H1 (cell line): ENCODE results near the gene NANP. TPM values are rescaled to one million over a fixed set of nuclear protein-coding genes. Genes with fewer than 3 reads are reported as not detected.

ENCODE experiments used
- CTCF ChIA-PET: fragments of 300-600 bp; sonication (Branson Sonifier 250); formaldehyde crosslinking; loops from one replicate; lab custom pipeline; 2021; ENCODE audit not compliant: partially characterized antibody; lab: Charles Lee
- POLR2A ChIA-PET: fragments of 300-600 bp; sonication (Branson Sonifier 250); formaldehyde crosslinking; loops from one replicate; lab custom pipeline; 2021; ENCODE audit warnings: inconsistent platforms; ENCODE audit not compliant: partially characterized antibody; lab: Charles Lee
- DNase-seq, 2 experiments: peaks; one replicate each; pipeline versions ENCODE4 v3.0.0 to v3.0.0-alpha.2; 2010 to 2022; ENCODE audit warnings: low spot score in 2 of 2, low read depth in 1 of 2, mixed read lengths in 1 of 2
- FAIRE-seq: peaks from 2 replicates; lab custom pipeline; 2011; peaks lifted over from hg19 to GRCh38; lab: Jason Lieb, UNC
- H2AFZ ChIP-seq: 2 replicates; pipeline ENCODE4 v1.8.1; 2012; ENCODE audit warnings: low read length, inconsistent platforms
- H2AK5ac ChIP-seq: 2 replicates; pipeline ENCODE4 v1.6.1; 2013; ENCODE audit warnings: low read depth, low read length
- H2BK120ac ChIP-seq: replicated peaks from 2 replicates; pipeline ENCODE3; 2013; ENCODE audit warnings: low read depth, low read length, inconsistent platforms
- H2BK12ac ChIP-seq: 2 replicates; pipeline ENCODE4 v1.6.1; 2013; ENCODE audit warnings: low read depth, low read length
- H2BK15ac ChIP-seq: 2 replicates; pipeline ENCODE4 v1.6.1; 2013; ENCODE audit warnings: low read length
- H2BK20ac ChIP-seq: 2 replicates; pipeline ENCODE4 v1.6.1; 2013; ENCODE audit warnings: low read length
- H2BK5ac ChIP-seq: 2 replicates; pipeline ENCODE4 v1.6.1; 2013; ENCODE audit warnings: low read depth, low read length
- H3K14ac ChIP-seq: 2 replicates; pipeline ENCODE4 v1.6.1; 2013; ENCODE audit warnings: inconsistent platforms; ENCODE audit not compliant: insufficient read length
- H3K18ac ChIP-seq: 2 replicates; pipeline ENCODE4 v1.6.1; 2013; ENCODE audit warnings: low read length; ENCODE audit errors: extremely low read depth
- H3K23ac ChIP-seq: 2 replicates; pipeline ENCODE4 v1.6.1; 2013; ENCODE audit warnings: inconsistent platforms; ENCODE audit not compliant: insufficient read length
- H3K23me2 ChIP-seq: 2 replicates; pipeline ENCODE4 v1.6.1; 2013; ENCODE audit warnings: low read depth, low read length
- H3K27ac ChIP-seq: 2 replicates; pipeline ENCODE4 v1.6.1; 2011; ENCODE audit warnings: low read depth, low read length, inconsistent platforms
- H3K27me3 ChIP-seq, 4 experiments: replicated peaks in 1 of 4; 1 replicate in 1 of 4; 2 replicates in 3 of 4; pipeline versions ENCODE4 v1.6.1 to v1.8.1; 2011 to 2013; ENCODE audit warnings: low read length in 3 of 4, mild to moderate bottlenecking in 3 of 4, inconsistent platforms in 2 of 4, mixed read lengths in 2 of 4, moderate library complexity in 1 of 4; ENCODE audit not compliant: control insufficient read depth in 3 of 4, insufficient read depth in 3 of 4; ENCODE audit errors: extremely low read depth in 1 of 4
- H3K36me3 ChIP-seq, 4 experiments: 2 replicates each; pipeline versions ENCODE4 v1.6.1 to v1.8.1; 2011 to 2013; ENCODE audit warnings: mild to moderate bottlenecking in 4 of 4, low read length in 3 of 4, moderate library complexity in 2 of 4, control low read depth in 1 of 4, inconsistent platforms in 1 of 4; ENCODE audit not compliant: insufficient read depth in 4 of 4, control insufficient read depth in 2 of 4
- H3K4ac ChIP-seq: replicated peaks from 2 replicates; pipeline ENCODE3; 2013; ENCODE audit warnings: low read length, low read depth, mixed read lengths, inconsistent platforms; ENCODE audit not compliant: insufficient read length
- H3K4me1 ChIP-seq, 4 experiments: replicated peaks in 1 of 4; 1 replicate in 1 of 4; 2 replicates in 3 of 4; pipeline versions ENCODE4 v1.6.1 to v1.8.1; 2011 to 2013; ENCODE audit warnings: low read length in 3 of 4, inconsistent platforms in 2 of 4, mixed read lengths in 1 of 4; ENCODE audit not compliant: insufficient read depth in 4 of 4, control insufficient read depth in 3 of 4
- H3K4me2 ChIP-seq, 2 experiments: 2 replicates each; pipeline versions ENCODE4 v1.6.1 to v1.8.1; 2011 to 2013; ENCODE audit warnings: low read depth in 2 of 2, low read length in 2 of 2, control low read depth in 1 of 2, inconsistent platforms in 1 of 2, mild to moderate bottlenecking in 1 of 2; ENCODE audit not compliant: insufficient read depth in 1 of 2
- H3K4me3 ChIP-seq, 4 experiments: fragments of 200-600, 300-600 bp in 1 of 4; sonication (generic), shearing (Covaris generic), sonication (Bioruptor Twin) in 1 of 4; 2 replicates each; pipeline versions ENCODE4 v1.5.1 to v1.8.1; 2011 to 2016; ENCODE audit warnings: low read length in 4 of 4, low read depth in 3 of 4, control low read depth in 2 of 4, inconsistent platforms in 2 of 4, mild to moderate bottlenecking in 2 of 4, mixed read lengths in 1 of 4, moderate library complexity in 1 of 4; ENCODE audit not compliant: insufficient read depth in 2 of 4; ENCODE audit errors: extremely low read depth in 1 of 4
- H3K56ac ChIP-seq: replicated peaks from 2 replicates; pipeline ENCODE3; 2013; ENCODE audit warnings: low read depth, mild to moderate bottlenecking, mixed read lengths, low read length, inconsistent platforms; ENCODE audit not compliant: insufficient read length
- H3K79me1 ChIP-seq: 2 replicates; pipeline ENCODE4 v1.6.1; 2013; ENCODE audit warnings: low read depth, low read length, control low read depth
- H3K79me2 ChIP-seq, 2 experiments: 2 replicates each; pipeline versions ENCODE4 v1.6.1 to v1.8.1; 2012 to 2013; ENCODE audit warnings: low read length in 2 of 2, mild to moderate bottlenecking in 2 of 2, inconsistent platforms in 1 of 2; ENCODE audit not compliant: insufficient read depth in 2 of 2, control insufficient read depth in 1 of 2
- H3K9ac ChIP-seq, 4 experiments: replicated peaks in 1 of 4; 1 replicate in 1 of 4; 2 replicates in 3 of 4; pipeline versions ENCODE4 v1.6.1 to v1.8.1; 2011 to 2013; ENCODE audit warnings: low read depth in 3 of 4, low read length in 3 of 4, control low read depth in 2 of 4, mild to moderate bottlenecking in 2 of 4, moderate library complexity in 2 of 4, inconsistent platforms in 1 of 4; ENCODE audit errors: extremely low read depth in 1 of 4
- H3K9me3 ChIP-seq, 2 experiments: 2 replicates each; pipeline versions ENCODE4 v1.6.1 to v1.8.1; 2012 to 2013; ENCODE audit warnings: mild to moderate bottlenecking in 2 of 2, moderate library complexity in 2 of 2, control low read depth in 1 of 2, inconsistent platforms in 1 of 2, low read depth in 1 of 2, low read length in 1 of 2, mixed read lengths in 1 of 2; ENCODE audit not compliant: insufficient read depth in 2 of 2
- H4K20me1 ChIP-seq, 2 experiments: replicated peaks in 1 of 2; 2 replicates each; pipeline versions ENCODE3 to v1.8.1; 2011 to 2013; ENCODE audit warnings: inconsistent platforms in 2 of 2, low read length in 2 of 2, mild to moderate bottlenecking in 1 of 2; ENCODE audit not compliant: insufficient read depth in 2 of 2, control insufficient read depth in 1 of 2
- H4K5ac ChIP-seq: 2 replicates; pipeline ENCODE4 v1.6.1; 2013; ENCODE audit warnings: low read length, low read depth, mixed read lengths, inconsistent platforms; ENCODE audit not compliant: insufficient read length
- H4K8ac ChIP-seq: 2 replicates; pipeline ENCODE4 v1.8.0; 2013; ENCODE audit warnings: mild to moderate bottlenecking, moderate library complexity, low read length, inconsistent platforms; ENCODE audit not compliant: insufficient read depth; ENCODE audit errors: extremely low read depth
- H4K91ac ChIP-seq: replicated peaks from 2 replicates; pipeline ENCODE3; 2013; ENCODE audit warnings: low read length, mixed read lengths, inconsistent platforms; ENCODE audit not compliant: insufficient read length
- EP300 ChIP-seq, 2 experiments: IDR thresholded peaks; 1 replicate in 1 of 2; 2 replicates in 1 of 2; pipeline ENCODE4 v1.6.1; 2011 to 2012; ENCODE audit warnings: low read depth in 2 of 2, low read length in 2 of 2, mild to moderate bottlenecking in 2 of 2, borderline replicate concordance in 1 of 2, inconsistent platforms in 1 of 2, moderate library complexity in 1 of 2
- JUND ChIP-seq: IDR thresholded peaks from 2 replicates; pipeline ENCODE4 v1.6.1; 2011; ENCODE audit warnings: mild to moderate bottlenecking, improper control_type of control experiment, low read length
- POLR2AphosphoS5 ChIP-seq: IDR thresholded peaks from 2 replicates; pipeline ENCODE4 v1.6.1; 2011; ENCODE audit warnings: low read depth, low read length
- SIRT6 ChIP-seq: IDR thresholded peaks from one replicate; pipeline ENCODE4 v1.7.1; 2012; ENCODE audit warnings: low read length, inconsistent platforms
- SRF ChIP-seq: IDR thresholded peaks from 2 replicates; pipeline ENCODE4 v1.6.1; 2011; ENCODE audit warnings: mild to moderate bottlenecking, low read depth, low read length, moderate library complexity
- TAF7 ChIP-seq: optimal IDR thresholded peaks from 2 replicates; pipeline ENCODE3; 2011; ENCODE audit warnings: low read depth, mild to moderate bottlenecking, inconsistent platforms, low read length, moderate library complexity, borderline replicate concordance
- USF2 ChIP-seq: IDR thresholded peaks from 2 replicates; pipeline ENCODE4 v1.6.1; 2011; ENCODE audit warnings: low read length, improper control_type of control experiment
- WGBS, 2 experiments: shearing (Covaris generic) in 1 of 2; methylation state at CpG; one replicate each; pipeline versions ENCODE4 v1.1.6 to v1.1.7; 2013 to 2015; ENCODE audit warnings: low lambda C conversion rate in 2 of 2, mixed read lengths in 2 of 2, inconsistent platforms in 1 of 2, low coverage in 1 of 2, missing lambda C conversion rate in 1 of 2; ENCODE audit not compliant: insufficient replicate concordance in 2 of 2, insufficient coverage in 1 of 2, insufficient read length in 1 of 2; ENCODE audit errors: extremely low coverage in 1 of 2, missing lambda C conversion rate in 1 of 2; 5-methylcytosine and 5-hydroxymethylcytosine counted together
- polyA plus RNA-seq, 7 experiments: library from polyadenylated mRNA; depleted of rRNA in 3 of 7; stranded (reverse) in 5 of 7; unstranded in 2 of 7; fragments of >200 nt in 5 of 7; fragments of 200-250 nt in 2 of 7; gene quantifications; 1 replicate in 5 of 7; 2 replicates in 1 of 7; 4 replicates in 1 of 7; pipeline versions ENCODE4 v1.2.1 to v1.2.3, GENCODE V29; 2011 to 2013; ENCODE audit warnings: missing spikeins in 2 of 7, mixed read lengths in 2 of 7
- total RNA-seq: library from RNA; stranded (reverse); fragmentation: NEBNext Ultra II Directional; extraction: Animal tissue kit (Norgen Biotek cat#: 25700); gene quantifications from 2 replicates; pipeline ENCODE4 v1.2.1, GENCODE V29; 2021

The NANP gene
- total and polyA plus RNA-seq, 2 of the 8 experiments (the other 6 are each of a cell fraction or from before 2014, with no cell fraction given) = 3.8 to 6.2 TPM

GRCh38 chr20:25576783-25577530, 46.9 kb downstream of the NANP start:
- H3K27me3 ChIP-seq = no peaks in the 10 kb centered on the region
- no peaks in the 10 kb centered on the region; a peak in 1 of 8 replicates for H3K36me3 ChIP-seq
- ChIA-PET CTCF (interaction anchor here (1.0 to 1.9 kb wide), 5 partner anchors 11 to 107 kb away, joined by 3 to 7 read pairs (median 4); no protein-coding TSS in a partner anchor), POLR2A (interaction anchor here (1.0 to 1.5 kb wide), 3 partner anchors 8 to 37 kb away, joined by 3 to 4 read pairs (median 4); partner anchors contain the start of gene NINL)
- no peak overlapping the region for H3K23ac ChIP-seq
- WGBS, 2 experiments = 90% methylated on average over 16 of the region's 16 CpGs; no CpG with 5 or more reads in 1 of the 2 experiments
- H4K91ac ChIP-seq = no peak overlapping the region
- H2BK20ac ChIP-seq = no peak overlapping the region
- no peak overlapping the region for H2AK5ac ChIP-seq
- no peaks in the 10 kb centered on the region for H3K9me3 ChIP-seq
- no peaks in the 10 kb centered on the region for H3K23me2 ChIP-seq
- H3K9ac ChIP-seq = no peak overlapping the region
- no peak overlapping the region for H2AFZ ChIP-seq
- H2BK5ac ChIP-seq = no peak overlapping the region
- H4K20me1 ChIP-seq = peaks cover 3 to 34% of the 10 kb centered on the region in 2 experiments
- no peak overlapping the region for H2BK15ac ChIP-seq
- DNase-seq = no peak
- no peak overlapping the region for H2BK12ac ChIP-seq
- H2BK120ac ChIP-seq = no peak overlapping the region
- H3K4ac ChIP-seq = no peak overlapping the region
- no peak overlapping the region for H3K27ac ChIP-seq
- peaks cover 15% of the 10 kb centered on the region for H3K79me1 ChIP-seq
- no peak overlapping the region for H4K8ac ChIP-seq
- H3K56ac ChIP-seq = no peak overlapping the region
- no peak overlapping the region for H3K4me3 ChIP-seq
- peaks cover 0 to 89% of the 10 kb centered on the region in 2 experiments for H3K79me2 ChIP-seq
- no peak for FAIRE-seq
- H3K14ac ChIP-seq = no peak overlapping the region
- H3K18ac ChIP-seq = no peak overlapping the region
- H3K4me1 ChIP-seq = peaks cover 0 to 9% (median 6%) of the 10 kb centered on the region in 4 experiments; a peak in 4 of 7 replicates
- no peak overlapping the region for H3K4me2 ChIP-seq
- H4K5ac ChIP-seq = no peak overlapping the region
- TF ChIP-seq TAF7 (no peak), POLR2AphosphoS5 (no peak), JUND (no peak), SRF (no peak), EP300 (IDR thresholded peaks at IDR 0.05; ENCODE audit: borderline replicate concordance in 1 of 2, low read depth in 2 of 2, low read length in 2 of 2) (no peak), SIRT6 (no peak), USF2 (no peak)
